GM21528 (cell line): Measurements from ENCODE around the gene RANGRF.

Source experiments
- ATAC-seq: cut with Tn5 transposase; IDR thresholded peaks from one replicate; pipeline ENCODE4 v1.9.1; 2021; ENCODE audit warnings: mild to moderate bottlenecking, moderate library complexity; ENCODE audit not compliant: unreplicated experiment, low FRiP score

RANGRF gene

GRCh38 chr17:8273884-8274444 is 14.5 kb upstream of the RANGRF start:
- no peak for ATAC-seq

GRCh38 chr17:8274816-8275215 is 13.7 kb upstream of the RANGRF start:
- no peak for ATAC-seq

- ATAC-seq, result no peak
Observed at GRCh38 chr17:8275421-8276290, 12.8 kb upstream of the RANGRF start.

GRCh38 chr17:8277317-8277716 is 11.2 kb upstream of the RANGRF start:
- ATAC-seq, result no peak

- ATAC-seq, result no peak
Observed at GRCh38 chr17:8282345-8282744, 6.1 kb upstream of the RANGRF start.

GRCh38 chr17:8283356-8283755 is 5.1 kb upstream of the RANGRF start:
- no peak for ATAC-seq

- ATAC-seq, result no peak
Observed at GRCh38 chr17:8284126-8284525, 4.3 kb upstream of the RANGRF start.

- no peak for ATAC-seq
Observed at GRCh38 chr17:8285270-8286181, 2.9 kb upstream of the RANGRF start.

- no peak for ATAC-seq
Observed at GRCh38 chr17:8287651-8288335, 677 bp upstream of the RANGRF start.

- ATAC-seq, result no peak
Observed at GRCh38 chr17:8289103-8289397, 580 bp downstream of the RANGRF start.

GRCh38 chr17:8290043-8290442 is 1.6 kb downstream of the RANGRF start:
- no peak for ATAC-seq

- ATAC-seq, result no peak
Observed at GRCh38 chr17:8292639-8293395, 4.3 kb downstream of the RANGRF start.

- ATAC-seq, result no peak
Observed at GRCh38 chr17:8294361-8294760, 5.9 kb downstream of the RANGRF start.

- no peak for ATAC-seq
Observed at GRCh38 chr17:8294814-8295316, 6.4 kb downstream of the RANGRF start.

- no peak for ATAC-seq
Observed at GRCh38 chr17:8300226-8300625, 11.8 kb downstream of the RANGRF start.

GRCh38 chr17:8300627-8301242 is 12.3 kb downstream of the RANGRF start:
- ATAC-seq, result no peak

- no peak for ATAC-seq
Observed at GRCh38 chr17:8310601-8311123, 22.2 kb downstream of the RANGRF start.

GRCh38 chr17:8311131-8311790 is 22.8 kb downstream of the RANGRF start:
- ATAC-seq, result no peak

GRCh38 chr17:8312251-8312650 is 23.8 kb downstream of the RANGRF start:
- ATAC-seq, result no peak
